Natural killer cell (primary cell): Measurements from ENCODE around the gene WFIKKN1. TPM values are rescaled to one million over a fixed set of nuclear protein-coding genes. Genes with fewer than 3 reads are reported as not detected.

ENCODE experiments used
- ATAC-seq, 3 donors: fragments of 150-1000 bp in 2 of 3; fragments of 200-7000 bp in 1 of 3; cut with Tn5 transposase; 1 replicate in 1 of 3; 2 replicates in 2 of 3; pipeline ENCODE4 v1.10.0; 2021; ENCODE audit warnings: mild to moderate bottlenecking in 2 of 3, moderate library complexity in 2 of 3
- DNase-seq, 2 donors: peaks; one replicate each; pipeline versions ENCODE4 v3.0.0 to v3.0.0-alpha.2; 2013 to 2021; ENCODE audit warnings: mixed read lengths in 1 of 2
- H3K27ac ChIP-seq: one replicate; pipeline ENCODE4 v1.5.1; 2013; ENCODE audit warnings: mild to moderate bottlenecking, low read length
- H3K27me3 ChIP-seq: one replicate; pipeline ENCODE4 v1.6.1; 2013; ENCODE audit warnings: low read length; ENCODE audit not compliant: control insufficient read depth, insufficient read depth
- H3K36me3 ChIP-seq: one replicate; pipeline ENCODE4 v1.6.1; 2013; ENCODE audit warnings: low read length; ENCODE audit not compliant: control insufficient read depth, insufficient read depth
- H3K4me1 ChIP-seq: one replicate; pipeline ENCODE4 v1.6.1; 2013; ENCODE audit warnings: low read length; ENCODE audit not compliant: control insufficient read depth, insufficient read depth
- H3K4me3 ChIP-seq: one replicate; pipeline ENCODE4 v1.5.1; 2013; ENCODE audit warnings: low read length
- H3K9me3 ChIP-seq: one replicate; pipeline ENCODE4 v1.6.1; 2013; ENCODE audit warnings: low read length; ENCODE audit not compliant: control insufficient read depth, insufficient read depth
- H3K27ac Mint-ChIP-seq, 2 donors: one replicate each; pipeline ENCODE4 v1.8.0; 2022; ENCODE audit warnings: mild to moderate bottlenecking in 2 of 2, mixed read lengths in 2 of 2, moderate library complexity in 1 of 2
- H3K27me3 Mint-ChIP-seq, 2 donors: one replicate each; pipeline ENCODE4 v1.8.0; 2022; ENCODE audit warnings: low read depth in 2 of 2, mixed read lengths in 2 of 2
- H3K36me3 Mint-ChIP-seq: one replicate; pipeline ENCODE4 v1.8.0; 2022; ENCODE audit warnings: mixed read lengths
- H3K4me1 Mint-ChIP-seq, 2 donors: one replicate each; pipeline ENCODE4 v1.8.0; 2022; ENCODE audit warnings: mixed read lengths in 2 of 2
- H3K4me3 Mint-ChIP-seq: one replicate; pipeline ENCODE4 v1.8.0; 2022; ENCODE audit warnings: mild to moderate bottlenecking, moderate library complexity, mixed read lengths
- H3K9me3 Mint-ChIP-seq, 2 donors: one replicate each; pipeline ENCODE4 v1.8.0; 2022; ENCODE audit warnings: mixed read lengths in 2 of 2
- WGBS: methylation state at CpG from one replicate; pipeline ENCODE4 v1.1.7; 2013; ENCODE audit warnings: missing lambda C conversion rate; ENCODE audit not compliant: insufficient coverage; 5-methylcytosine and 5-hydroxymethylcytosine counted together
- intact Hi-C: fragments of 100-400 bp; cut with micrococcal nuclease; formaldehyde crosslinking; loops from one replicate; pipeline ENCODE4 v1.14.2; 2022
- total RNA-seq, 4 donors: library from RNA; stranded (reverse); fragments of 120-200 nt in 1 of 4; gene quantifications; one replicate each; pipeline versions ENCODE4 v1.2.3 to v1.2.4, GENCODE V29; 2013 to 2022
- TF ChIP-seq, protein P1 (sequence below): fragments of 200-600 bp; IDR thresholded peaks from one replicate; pipeline ENCODE4 v1.8.0; 2022; ENCODE audit warnings: antibody characterized with exemption

WFIKKN1 gene
- total RNA-seq, 3 donors from 2014 or later (not counting 1 experiment from before 2014, with no cell fraction given) = 0.60 to 1.7 (median 0.75) TPM

DNA sequence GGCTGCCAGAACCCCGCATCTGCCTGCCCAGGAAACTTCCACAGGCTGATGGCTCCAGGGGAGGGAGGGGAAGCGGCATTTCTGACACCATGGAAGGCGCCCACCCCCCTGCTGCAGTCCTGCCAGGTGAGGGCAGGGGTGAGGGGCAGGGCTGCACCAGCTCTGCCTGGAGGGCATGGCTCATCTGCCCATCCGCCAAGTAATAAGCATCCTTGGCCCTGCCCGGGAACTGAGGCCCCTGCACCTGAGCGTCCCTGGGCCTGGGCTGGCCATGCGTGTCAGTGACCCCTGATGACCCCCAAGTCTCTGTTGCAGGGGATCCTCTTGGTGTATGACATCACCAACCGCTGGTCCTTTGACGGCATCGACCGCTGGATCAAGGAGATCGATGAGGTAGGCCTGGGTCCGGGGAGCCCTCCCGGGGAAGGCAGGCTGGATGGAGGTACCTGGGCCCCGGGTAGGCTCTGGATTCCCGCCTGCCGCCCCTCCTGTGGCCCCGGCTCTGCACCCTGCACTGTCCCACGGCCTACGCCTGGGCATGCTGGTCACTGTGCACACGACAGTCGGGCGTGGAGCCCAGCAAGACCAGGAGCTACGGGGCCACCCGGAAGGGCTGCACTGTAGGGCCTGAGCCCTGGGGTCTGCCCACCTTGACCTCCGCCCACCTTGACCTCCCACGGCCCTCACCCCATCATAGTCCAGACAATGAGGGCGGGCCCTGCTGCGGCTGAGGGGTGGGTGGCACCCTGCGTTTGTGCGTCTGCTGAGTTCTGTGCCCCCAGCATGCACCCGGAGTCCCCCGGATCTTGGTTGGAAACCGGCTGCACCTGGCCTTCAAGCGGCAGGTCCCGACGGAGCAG lies 5.4 kb upstream of the WFIKKN1 start:
- WGBS = 93% methylated on average over 37 of the region's 37 CpGs
- DNase-seq (no peak), ATAC-seq (no peak)
- peaks cover 9% of the 10 kb centered on the region for H3K36me3 ChIP-seq
- H3K4me3 Mint-ChIP-seq = no peak overlapping the region
- H3K9me3 ChIP-seq = no peaks in the 10 kb centered on the region
- H3K9me3 Mint-ChIP-seq = no peaks in the 10 kb centered on the region
- no peaks in the 10 kb centered on the region for H3K27me3 Mint-ChIP-seq
- TF ChIP-seq, protein P1, sequence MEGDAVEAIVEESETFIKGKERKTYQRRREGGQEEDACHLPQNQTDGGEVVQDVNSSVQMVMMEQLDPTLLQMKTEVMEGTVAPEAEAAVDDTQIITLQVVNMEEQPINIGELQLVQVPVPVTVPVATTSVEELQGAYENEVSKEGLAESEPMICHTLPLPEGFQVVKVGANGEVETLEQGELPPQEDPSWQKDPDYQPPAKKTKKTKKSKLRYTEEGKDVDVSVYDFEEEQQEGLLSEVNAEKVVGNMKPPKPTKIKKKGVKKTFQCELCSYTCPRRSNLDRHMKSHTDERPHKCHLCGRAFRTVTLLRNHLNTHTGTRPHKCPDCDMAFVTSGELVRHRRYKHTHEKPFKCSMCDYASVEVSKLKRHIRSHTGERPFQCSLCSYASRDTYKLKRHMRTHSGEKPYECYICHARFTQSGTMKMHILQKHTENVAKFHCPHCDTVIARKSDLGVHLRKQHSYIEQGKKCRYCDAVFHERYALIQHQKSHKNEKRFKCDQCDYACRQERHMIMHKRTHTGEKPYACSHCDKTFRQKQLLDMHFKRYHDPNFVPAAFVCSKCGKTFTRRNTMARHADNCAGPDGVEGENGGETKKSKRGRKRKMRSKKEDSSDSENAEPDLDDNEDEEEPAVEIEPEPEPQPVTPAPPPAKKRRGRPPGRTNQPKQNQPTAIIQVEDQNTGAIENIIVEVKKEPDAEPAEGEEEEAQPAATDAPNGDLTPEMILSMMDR = no peak
- no peak overlapping the region for H3K4me3 ChIP-seq
- H3K36me3 Mint-ChIP-seq = no peaks in the 10 kb centered on the region
- no peak overlapping the region for H3K27ac ChIP-seq
- intact Hi-C loops = no loop called here
- no peaks in the 10 kb centered on the region for H3K4me1 ChIP-seq
- no peaks in the 10 kb centered on the region for H3K4me1 Mint-ChIP-seq
- no peak overlapping the region for H3K27ac Mint-ChIP-seq
- no peaks in the 10 kb centered on the region for H3K27me3 ChIP-seq

DNA sequence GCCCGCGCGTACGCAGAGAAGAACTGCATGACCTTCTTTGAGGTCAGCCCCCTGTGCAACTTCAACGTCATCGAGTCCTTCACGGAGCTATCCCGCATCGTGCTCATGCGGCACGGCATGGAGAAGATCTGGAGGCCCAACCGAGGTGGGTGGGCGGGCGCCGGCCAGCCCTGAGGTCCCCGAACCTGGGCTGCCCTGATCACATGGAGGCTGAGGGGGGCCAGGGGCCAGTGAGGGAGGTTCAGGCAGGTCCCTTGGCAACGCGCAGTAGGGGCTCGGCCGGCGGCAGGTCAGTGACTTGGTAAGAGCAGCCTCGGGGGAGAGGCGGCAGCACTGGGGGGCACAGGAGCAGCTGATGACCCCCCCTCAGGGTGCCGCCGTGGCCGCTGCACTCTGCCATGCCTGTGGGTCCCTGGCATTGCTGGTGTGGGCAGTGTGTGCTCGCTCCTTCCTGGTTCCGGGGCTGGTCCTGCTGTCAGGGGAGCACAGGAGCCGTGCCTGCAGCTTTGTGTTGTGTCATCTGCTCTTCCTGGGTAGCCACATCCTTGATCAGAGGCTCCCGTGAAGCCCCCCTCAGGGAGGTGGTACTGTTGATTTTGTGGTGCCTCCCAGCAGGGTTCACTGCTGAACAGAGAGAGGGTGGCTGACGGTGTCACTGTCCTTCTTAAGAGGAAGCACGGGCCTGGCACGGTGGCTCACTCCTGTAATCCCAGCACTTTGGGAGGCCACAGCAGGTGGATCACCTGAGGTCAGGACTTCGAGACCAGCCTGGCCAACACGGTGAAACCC lies 4.6 kb upstream of the WFIKKN1 start:
- no peaks in the 10 kb centered on the region for H3K36me3 Mint-ChIP-seq
- no peak for DNase-seq
- TF ChIP-seq, protein P1 = no peak
- 96% methylated on average over 35 of the region's 35 CpGs for WGBS
- no peak overlapping the region for H3K4me3 ChIP-seq
- no peaks in the 10 kb centered on the region for H3K9me3 Mint-ChIP-seq
- no peaks in the 10 kb centered on the region for H3K27me3 Mint-ChIP-seq
- H3K9me3 ChIP-seq = no peaks in the 10 kb centered on the region
- H3K4me3 Mint-ChIP-seq = no peak overlapping the region
- no peaks in the 10 kb centered on the region for H3K4me1 Mint-ChIP-seq
- H3K4me1 ChIP-seq = no peaks in the 10 kb centered on the region
- ATAC-seq = no peak
- H3K27me3 ChIP-seq = no peaks in the 10 kb centered on the region
- intact Hi-C loops = no loop called here
- H3K27ac ChIP-seq = no peak overlapping the region
- H3K36me3 ChIP-seq = peaks cover 9% of the 10 kb centered on the region
- no peak overlapping the region for H3K27ac Mint-ChIP-seq

DNA sequence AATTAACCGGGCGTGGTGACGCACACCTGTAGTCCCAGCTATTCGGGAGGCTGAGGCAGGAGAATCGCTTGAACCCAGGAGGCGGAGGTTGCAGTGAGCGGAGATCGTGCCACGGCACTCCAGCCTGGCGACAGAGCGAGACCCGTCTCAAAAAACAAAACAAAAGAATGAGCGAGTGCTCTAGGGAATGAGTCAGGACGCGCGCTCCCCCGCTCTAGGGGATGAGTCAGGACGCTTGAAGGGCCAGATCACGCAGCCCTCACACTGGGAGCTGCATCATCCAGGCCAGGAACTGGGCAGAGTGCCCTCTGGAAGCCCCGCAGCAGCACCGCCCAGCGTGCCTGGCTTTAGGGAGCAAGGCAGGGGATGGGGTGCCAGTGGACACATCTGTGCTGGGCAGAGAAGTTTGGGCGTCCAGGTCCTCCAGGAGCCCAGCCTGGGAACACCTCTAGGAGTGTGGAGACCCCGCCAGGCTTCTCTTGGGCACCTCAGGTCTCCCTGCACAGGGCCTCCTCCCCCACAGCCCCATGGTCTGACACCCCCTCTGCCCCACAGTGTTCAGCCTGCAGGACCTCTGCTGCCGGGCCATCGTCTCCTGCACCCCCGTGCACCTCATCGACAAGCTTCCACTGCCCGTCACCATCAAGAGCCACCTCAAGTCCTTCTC lies 3.9 kb upstream of the WFIKKN1 start:
- no peaks in the 10 kb centered on the region for H3K4me1 Mint-ChIP-seq
- intact Hi-C loops = no loop called here
- TF ChIP-seq, protein P1 = no peak

More for the DNA sequence above, 3.9 kb upstream of the WFIKKN1 start:
- Histone ChIP-seq H3K27ac (no peak overlapping the region), H3K4me1 (no peaks in the 10 kb centered on the region), H3K4me3 (no peak overlapping the region), H3K36me3 (peaks cover 9% of the 10 kb centered on the region), H3K27me3 (no peaks in the 10 kb centered on the region), H3K9me3 (no peaks in the 10 kb centered on the region)
- ATAC-seq = no peak
- H3K4me3 Mint-ChIP-seq = no peak overlapping the region
- no peaks in the 10 kb centered on the region for H3K9me3 Mint-ChIP-seq
- no peaks in the 10 kb centered on the region for H3K27me3 Mint-ChIP-seq
- no peak overlapping the region for H3K27ac Mint-ChIP-seq
- H3K36me3 Mint-ChIP-seq = no peaks in the 10 kb centered on the region
- WGBS = 93% methylated on average over 29 of the region's 29 CpGs
- no peak for DNase-seq
